Panc1 (cell line): ENCODE measurements around the gene CTDSP2.

ENCODE experiments used
- CTCF ChIP-seq: fragments of 450-650 bp; IDR thresholded peaks from 2 replicates; pipeline ENCODE4 v1.5.1; 2017; ENCODE audit warnings: mild to moderate bottlenecking
- POLR2AphosphoS5 ChIP-seq: IDR thresholded peaks from 2 replicates; pipeline ENCODE4 v1.6.1; 2012; ENCODE audit warnings: mild to moderate bottlenecking, low read depth, low read length, moderate library complexity
- REST ChIP-seq, 2 experiments: IDR thresholded peaks; 2 replicates each; pipeline ENCODE4 v1.6.1; 2011 to 2012; ENCODE audit warnings: low read depth in 2 of 2, control low read depth in 1 of 2, low read length in 1 of 2, mild to moderate bottlenecking in 1 of 2, moderate library complexity in 1 of 2; ENCODE audit not compliant: insufficient read depth in 1 of 2
- SIN3A ChIP-seq: IDR thresholded peaks from 2 replicates; pipeline ENCODE4 v1.6.1; 2012; ENCODE audit warnings: low read depth, mild to moderate bottlenecking, low read length, moderate library complexity, borderline replicate concordance; ENCODE audit not compliant: insufficient read depth
- TCF7L2 ChIP-seq: IDR thresholded peaks from 2 replicates; pipeline ENCODE4 v1.6.1; 2011; ENCODE audit warnings: mild to moderate bottlenecking, low read depth, low read length, inconsistent platforms

- no peak for TF ChIP-seq CTCF
- TF ChIP-seq REST (IDR thresholded peaks at IDR 0.05; ENCODE audit: insufficient read depth in 1 of 2, low read depth in 2 of 2, low read length in 1 of 2), result no peak
- no peak for TF ChIP-seq POLR2AphosphoS5
- TF ChIP-seq TCF7L2, result no peak
- TF ChIP-seq SIN3A, result no peak
Observed at GRCh38 chr12:57864442-57865083, 18.0 kb upstream of the CTDSP2 start.
